GM18505 (cell line): ENCODE results near the gene TPRX2.
"Not testable (repeated sequence)": the region's sequence is repeated elsewhere in the genome, so short reads cannot be mapped to it uniquely, and the experiment has no call there.

Experiments used
- ATAC-seq: cut with Tn5 transposase; IDR thresholded peaks from one replicate; pipeline ENCODE4 v1.9.1; 2021; ENCODE audit not compliant: unreplicated experiment
- POLR2A ChIP-seq: IDR thresholded peaks from 4 replicates; pipeline ENCODE4 v1.6.1; 2011; ENCODE audit warnings: borderline replicate concordance; ENCODE audit not compliant: insufficient read depth, insufficient read length; ENCODE audit errors: extremely low read depth

TPRX2 gene, protein sequence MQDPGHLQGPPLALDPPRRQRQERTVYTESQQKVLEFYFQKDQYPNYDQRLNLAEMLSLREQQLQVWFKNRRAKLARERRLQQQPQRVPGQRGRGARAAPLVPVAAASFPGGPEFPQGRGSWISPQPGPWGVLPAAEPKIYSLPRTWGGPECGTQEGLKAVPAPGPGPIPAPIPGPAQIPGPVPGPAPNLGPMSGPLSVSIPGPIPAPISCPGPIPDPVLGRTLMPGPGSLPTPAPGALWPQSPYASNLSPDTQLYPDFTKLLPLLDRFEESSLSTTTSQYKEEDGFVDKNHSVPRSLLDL

DNA sequence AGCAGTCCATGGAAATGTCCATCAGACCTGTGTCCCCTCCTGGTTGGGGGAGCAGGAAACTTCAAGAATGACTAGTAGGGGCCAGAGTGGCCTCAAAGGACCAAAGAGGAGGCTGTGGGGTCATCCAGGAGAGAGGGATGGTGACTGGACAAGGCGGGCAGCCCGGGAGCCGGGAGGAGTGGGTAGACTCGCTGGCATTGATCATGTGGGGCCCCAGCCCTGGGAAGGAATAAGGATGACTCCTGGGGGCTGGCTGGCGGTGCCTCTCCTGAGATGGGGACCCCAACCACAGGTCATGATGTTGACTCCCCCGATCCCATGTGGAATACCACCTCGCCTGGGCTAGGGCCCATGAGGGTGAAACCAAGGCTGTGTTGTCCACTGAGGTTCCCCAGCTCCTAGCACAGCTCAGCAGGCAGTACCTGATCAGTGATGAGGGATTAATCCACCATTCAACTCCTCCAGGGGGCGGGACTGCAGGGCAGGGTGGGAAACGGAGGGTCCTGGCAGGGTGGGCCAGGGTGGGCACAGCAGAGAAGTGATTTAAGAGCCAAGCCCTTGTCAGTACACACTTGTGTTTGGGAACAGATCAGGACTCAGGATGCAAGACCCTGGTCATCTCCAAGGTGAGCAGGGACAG is at the start of gene TPRX2:
Gene TPRX2, plus strand, starts transcription at position 590 of the 640 bp plus-strand sequence. Its CDS starts 12 bp downstream, at position 602.
- not testable (repeated sequence) for ATAC-seq

DNA sequence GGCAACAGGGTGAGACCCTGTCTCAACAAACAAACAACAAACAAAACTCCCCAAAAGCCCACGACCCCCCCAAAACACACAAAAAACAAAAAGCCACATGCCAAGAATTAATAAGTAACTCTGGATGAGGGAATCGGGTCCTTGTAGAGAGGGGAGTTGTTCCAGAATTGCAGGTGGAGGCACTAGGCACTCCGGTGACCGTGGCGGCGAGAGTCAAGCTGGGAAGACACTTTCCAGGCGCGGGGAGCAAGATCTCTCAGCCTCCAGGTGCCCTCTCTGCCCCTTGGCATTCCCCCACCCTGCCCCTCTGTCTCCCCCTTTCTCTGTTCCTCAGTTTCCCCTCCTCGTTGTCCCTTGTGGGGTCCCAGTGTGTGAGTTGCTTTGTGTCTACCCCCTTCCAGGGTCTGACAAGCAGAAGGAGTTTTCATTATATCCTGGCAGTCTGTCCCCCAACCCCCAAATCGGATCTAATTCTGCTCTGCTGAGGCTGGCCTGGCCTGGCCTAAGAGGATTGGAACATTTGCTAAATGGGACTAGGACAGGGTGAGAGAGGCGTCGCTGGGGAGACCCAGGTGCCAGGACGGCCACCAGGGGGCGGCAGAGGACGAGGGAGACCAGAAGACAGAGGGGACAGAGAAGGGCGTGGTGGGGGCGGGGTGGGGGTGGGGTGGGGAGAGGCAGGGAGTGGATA is 45.6 kb upstream of the TPRX2 start:
- no peak for TF ChIP-seq POLR2A

DNA sequence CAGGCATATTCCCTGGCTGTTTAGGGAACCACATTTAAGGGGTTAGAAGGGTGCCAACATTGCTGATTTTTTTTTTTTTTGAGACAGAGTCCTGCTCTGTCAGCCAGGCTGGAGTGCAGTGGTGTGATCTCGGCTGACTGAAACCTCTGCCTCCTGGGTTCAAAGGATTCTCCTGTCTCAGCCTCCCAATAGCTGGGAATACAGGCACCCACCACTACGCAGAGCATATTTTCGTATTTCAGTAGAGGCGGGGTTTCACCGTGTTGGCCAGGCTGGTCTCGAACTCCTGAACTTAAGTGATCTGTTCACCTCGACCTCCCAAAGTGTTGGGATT is 45.1 kb upstream of the TPRX2 start:
- no peak for ATAC-seq
- no peak for TF ChIP-seq POLR2A

More for the DNA sequence above, 45.6 kb upstream of the TPRX2 start:
- ATAC-seq: no peak

DNA sequence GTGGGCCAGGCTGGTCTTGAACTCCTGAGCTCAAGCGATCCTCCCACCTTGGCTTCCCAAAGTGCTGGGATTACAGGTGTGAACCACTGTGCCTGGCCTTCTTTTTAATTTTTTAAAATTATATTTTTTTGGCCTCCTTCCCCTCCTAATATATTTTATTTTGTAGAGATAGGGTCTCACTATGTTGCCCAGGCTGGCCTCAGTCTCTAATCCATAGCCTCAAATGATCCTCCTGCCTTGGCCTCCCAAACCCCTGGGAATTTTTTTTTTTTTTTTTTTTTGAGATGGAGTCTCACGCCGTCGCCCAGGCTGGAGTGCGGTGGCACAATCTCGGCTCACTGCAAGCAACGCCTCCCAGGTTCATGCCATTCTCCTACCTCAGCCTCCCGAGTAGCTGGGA is 42.8 kb upstream of the TPRX2 start:
- not testable (repeated sequence) for ATAC-seq

DNA sequence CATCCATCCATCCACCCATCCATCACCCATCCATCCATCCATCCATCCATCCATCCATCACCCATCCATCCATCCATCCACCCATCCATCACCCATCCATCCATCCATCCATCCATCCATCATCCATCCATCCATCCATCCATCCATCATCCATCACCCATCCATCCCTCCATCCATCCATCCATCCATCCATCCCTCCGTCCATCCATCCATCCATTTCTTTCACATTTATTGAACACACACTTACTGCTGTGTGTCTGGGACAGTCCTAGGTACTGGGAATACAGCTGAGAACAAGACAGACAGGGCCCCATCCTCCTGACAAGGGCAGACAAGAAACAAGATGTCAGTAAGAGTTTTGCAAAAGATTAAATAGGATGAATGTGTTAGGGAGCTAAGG is 40.8 kb upstream of the TPRX2 start:
- not testable (repeated sequence) for ATAC-seq

DNA sequence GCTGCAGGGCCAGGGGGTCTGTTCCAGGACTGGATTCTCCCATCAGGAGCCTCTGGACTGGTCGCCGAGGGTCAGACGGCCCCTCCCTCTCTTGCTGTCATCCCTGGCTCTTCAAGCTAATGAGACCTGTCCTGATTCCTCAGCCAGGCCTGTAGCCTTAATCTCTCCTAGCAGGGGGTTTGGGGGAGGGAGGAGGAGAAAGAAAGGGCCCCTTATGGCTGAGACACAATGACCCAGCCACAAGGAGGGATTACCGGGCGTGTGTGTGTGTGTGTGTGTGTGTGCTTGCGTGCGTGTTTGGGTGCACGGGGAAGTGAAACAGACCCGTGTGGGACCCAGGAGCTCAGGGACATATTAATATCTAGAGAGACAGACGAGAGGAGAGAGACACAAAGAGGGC is 39.2 kb upstream of the TPRX2 start:
- no peak for ATAC-seq
- no peak for TF ChIP-seq POLR2A

DNA sequence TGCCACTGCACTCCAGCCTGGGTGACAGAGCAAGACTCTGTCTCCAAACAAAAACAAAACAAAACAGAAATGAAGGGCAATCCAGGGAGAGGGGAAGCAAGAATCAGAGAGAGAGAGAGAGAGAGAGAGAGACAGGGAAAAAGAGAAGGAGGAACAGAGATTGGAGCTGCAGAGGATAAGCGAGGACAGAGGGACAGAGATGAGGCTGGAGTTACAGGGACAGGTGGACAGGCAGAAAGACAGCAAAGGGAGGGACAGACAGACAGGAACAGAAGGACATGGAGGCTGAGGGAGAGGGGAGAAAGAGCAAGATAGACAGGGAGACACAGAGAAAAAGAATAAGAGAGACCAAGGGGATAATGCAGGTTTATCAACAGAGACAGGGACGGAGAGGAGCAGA is 38.6 kb upstream of the TPRX2 start:
- no peak for ATAC-seq
- TF ChIP-seq POLR2A: no peak

DNA sequence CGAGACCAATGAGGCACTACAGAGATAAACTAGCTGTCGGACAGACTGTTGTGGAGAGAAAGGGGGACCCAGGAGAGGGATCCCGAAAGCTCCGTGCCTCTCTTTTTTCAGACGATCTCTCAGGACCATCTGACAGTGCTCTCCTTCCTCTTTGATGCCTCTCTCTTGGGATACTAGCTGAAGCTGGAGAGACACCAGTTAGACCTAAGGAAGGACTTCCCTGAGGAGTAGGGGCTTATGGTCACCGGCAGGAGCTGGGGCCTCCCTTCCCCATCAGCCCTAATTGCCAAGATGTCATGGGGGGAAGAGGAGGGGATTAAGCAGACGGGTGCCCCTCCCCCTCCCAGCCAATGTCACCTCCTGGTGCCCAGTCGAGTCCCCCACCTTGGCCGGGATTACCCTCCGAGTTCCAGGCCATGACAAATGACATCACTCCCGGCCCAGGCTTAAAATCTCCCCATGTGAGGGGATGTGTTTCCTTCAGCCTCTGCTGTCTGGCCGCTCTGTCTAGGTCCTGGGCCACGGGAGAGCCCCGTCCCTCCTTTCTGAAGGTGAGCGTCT is 37.5 kb upstream of the TPRX2 start, which contains the start of gene CRX:
Gene CRX, plus strand, starts transcription at position 478 of the 561 bp plus-strand sequence. CDS start 12,507 bp downstream, outside the sequence.
- no peak for ATAC-seq
- TF ChIP-seq POLR2A: no peak

DNA sequence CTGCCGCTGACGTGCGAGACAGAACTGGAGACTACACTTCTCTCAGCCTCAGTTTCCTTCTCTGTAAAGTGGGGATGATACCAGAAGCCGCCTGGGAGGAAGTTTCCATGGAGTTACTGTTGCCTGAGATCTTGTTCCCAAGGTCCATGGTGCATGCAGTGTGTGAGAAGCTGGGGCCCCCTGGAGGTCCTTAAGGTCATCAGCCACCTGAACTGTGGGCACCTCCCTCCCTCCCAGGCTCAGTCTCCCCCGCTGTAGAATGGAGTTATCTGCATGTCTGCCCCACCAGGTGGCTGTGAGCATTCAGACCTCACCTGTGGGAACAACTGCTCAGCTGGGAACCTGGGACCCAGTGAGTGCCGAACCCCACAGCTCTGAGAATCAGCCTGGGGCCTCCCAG is 34.6 kb upstream of the TPRX2 start:
- ATAC-seq: no peak
- TF ChIP-seq POLR2A: no peak

DNA sequence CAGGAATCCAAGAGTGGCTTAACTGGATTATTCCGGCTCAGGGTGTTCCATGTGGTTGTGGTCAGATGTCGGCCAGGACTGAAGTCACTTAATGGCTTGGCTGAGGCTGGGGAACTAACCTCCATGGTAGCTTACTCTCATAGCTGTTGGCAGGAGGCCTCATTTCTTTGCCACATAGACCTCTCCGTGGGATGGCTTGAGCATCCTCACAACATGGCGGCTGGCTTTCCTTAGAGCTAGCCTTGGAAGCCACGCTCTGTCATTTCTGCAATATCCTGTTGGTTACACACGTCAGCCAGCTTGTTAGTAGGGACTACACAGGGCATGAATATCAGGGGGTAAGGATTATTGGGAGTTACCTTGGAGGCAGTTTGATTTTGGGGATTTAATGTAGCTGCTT is 32.2 kb upstream of the TPRX2 start:
- no peak for TF ChIP-seq POLR2A
- no peak for ATAC-seq

DNA sequence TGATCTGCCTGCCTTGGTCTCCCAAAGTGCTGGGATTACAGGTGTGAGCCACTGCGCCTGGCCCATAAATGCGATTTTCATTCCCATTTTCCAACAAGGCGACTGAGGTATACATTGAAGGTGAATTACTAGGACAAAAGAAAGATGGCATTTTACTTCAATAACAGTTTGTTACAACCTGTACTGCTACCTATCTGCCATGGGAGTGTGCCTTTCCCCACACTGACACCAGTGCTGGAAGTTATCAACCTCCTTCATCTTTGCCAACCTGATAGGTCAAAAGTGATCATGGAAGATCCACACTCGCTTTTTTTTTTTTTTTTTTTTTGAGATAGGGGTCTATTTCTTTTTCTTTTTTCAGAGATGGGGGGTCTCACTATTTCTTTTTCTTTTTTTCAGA is 26.3 kb upstream of the TPRX2 start:
- no peak for TF ChIP-seq POLR2A
- no peak for ATAC-seq

DNA sequence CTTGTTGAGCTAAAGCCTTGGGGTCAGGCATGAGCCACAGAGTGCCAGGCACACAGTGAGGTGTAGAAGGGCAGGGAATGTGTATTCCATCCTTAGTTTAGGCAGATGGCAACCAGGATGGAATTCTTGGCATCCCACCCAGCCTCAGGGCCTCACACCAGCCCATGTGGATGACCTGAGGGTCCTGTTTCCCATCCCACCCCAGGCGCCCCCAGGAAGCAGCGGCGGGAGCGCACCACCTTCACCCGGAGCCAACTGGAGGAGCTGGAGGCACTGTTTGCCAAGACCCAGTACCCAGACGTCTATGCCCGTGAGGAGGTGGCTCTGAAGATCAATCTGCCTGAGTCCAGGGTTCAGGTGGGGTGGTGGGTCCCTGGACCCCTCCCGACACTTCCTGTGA is 23.0 kb upstream of the TPRX2 start:
- ATAC-seq: no peak
- no peak for TF ChIP-seq POLR2A

DNA sequence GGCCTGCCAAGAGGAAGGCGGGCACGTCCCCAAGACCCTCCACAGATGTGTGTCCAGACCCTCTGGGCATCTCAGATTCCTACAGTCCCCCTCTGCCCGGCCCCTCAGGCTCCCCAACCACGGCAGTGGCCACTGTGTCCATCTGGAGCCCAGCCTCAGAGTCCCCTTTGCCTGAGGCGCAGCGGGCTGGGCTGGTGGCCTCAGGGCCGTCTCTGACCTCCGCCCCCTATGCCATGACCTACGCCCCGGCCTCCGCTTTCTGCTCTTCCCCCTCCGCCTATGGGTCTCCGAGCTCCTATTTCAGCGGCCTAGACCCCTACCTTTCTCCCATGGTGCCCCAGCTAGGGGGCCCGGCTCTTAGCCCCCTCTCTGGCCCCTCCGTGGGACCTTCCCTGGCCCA is 19.6 kb upstream of the TPRX2 start:
- no peak for TF ChIP-seq POLR2A
- ATAC-seq: no peak

DNA sequence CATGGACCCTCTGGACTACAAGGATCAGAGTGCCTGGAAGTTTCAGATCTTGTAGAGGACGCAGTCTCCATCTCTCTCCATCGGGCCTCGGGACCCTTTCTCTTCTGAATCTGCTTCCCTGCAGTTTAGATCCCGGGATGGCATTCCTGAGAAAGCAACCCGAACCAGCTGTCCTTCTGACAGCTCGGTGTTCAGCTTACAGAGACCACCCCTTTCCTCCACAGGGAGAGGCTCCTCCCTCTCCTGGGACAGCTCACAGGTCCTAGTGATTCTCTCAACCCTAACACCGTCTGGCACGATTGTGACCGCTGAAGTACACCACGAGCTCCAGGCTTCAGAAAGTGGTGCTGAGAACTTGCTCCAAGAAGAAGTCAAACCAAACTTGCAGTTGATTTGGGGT is 19.1 kb upstream of the TPRX2 start:
- ATAC-seq: no peak
- no peak for TF ChIP-seq POLR2A
